Cardiac ventricle fibroblast (primary cell): ENCODE measurements around the gene SLC5A1. TPM values are rescaled to one million over a fixed set of nuclear protein-coding genes. Genes with fewer than 3 reads are reported as not detected.

ENCODE experiments used
- total RNA-seq: library from RNA; depleted of rRNA; stranded (reverse); fragments of >200 nt; gene quantifications from 2 replicates; pipeline ENCODE4 v1.2.3, GENCODE V29; 2015

The SLC5A1 gene
- not detected in 2 replicates for total RNA-seq

DNA sequence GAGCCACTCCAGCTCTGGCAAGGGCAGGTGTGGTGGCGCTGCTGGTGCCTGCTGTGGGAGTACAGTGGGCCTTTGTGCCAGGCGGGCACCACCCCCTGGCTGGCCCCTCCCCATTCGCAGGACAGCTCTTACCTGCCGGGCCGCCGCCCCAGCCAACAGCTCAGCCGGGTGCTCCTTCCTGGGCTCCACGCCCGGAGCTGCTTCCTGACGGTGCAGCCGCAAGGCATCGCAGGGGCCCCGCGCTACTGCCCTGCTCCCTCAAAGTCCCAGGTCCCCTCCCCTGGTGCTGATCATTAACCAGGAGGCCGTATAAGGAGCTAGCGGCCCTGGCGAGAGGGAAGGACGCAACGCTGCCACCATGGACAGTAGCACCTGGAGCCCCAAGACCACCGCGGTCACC lies at the start of gene SLC5A1:
Gene SLC5A1, plus strand, starts transcription at position 338 of the 400 bp plus-strand sequence. Its CDS starts 21 bp downstream, at position 359.

DNA sequence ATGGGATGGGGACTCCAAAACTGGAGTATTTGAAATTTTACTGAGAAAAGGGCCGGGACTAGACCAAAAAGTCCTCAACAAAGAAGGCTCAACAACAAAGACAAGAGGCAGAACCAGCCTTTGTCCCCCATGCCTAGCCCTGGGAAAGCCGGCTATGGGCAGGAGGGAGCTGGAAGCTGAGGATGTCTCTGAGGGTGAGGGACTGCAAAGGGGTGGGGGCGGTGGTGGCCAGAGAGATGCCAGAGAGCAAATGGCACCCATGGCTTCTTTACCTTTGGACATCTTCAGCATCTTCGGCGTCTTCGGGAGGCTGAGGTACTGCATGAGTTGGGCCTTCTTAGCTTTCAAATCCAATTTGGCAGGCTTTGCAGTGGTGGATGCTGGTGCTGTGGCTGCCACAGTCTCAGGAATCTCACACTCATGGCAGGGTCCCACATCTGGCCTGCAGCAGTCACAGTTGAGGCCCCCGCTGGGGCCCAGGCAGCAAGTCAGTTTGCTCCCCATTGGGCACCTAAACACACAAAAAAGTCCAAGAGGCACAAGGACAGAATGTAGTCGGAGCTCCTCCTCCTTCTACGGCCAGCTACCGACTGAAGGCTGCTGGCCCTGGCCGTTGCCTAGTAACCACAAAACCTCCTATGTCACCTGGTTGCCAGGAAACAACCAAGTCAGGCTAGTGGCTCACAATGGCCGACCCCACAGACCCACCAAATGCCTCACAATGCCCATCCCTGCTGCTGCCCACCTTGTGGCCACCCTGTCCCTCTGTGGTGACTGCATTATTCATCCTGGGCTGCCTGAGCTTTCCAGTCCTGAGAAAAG lies 115.9 kb downstream of the SLC5A1 start, which contains the start of gene C22orf42:
Gene C22orf42, minus strand, starts transcription at position 592 of the 822 bp plus-strand sequence. Its CDS starts 88 bp downstream, at position 504.

Other genes starting within 250 kb of the SLC5A1 start
- gene YWHAH, start 98.7 kb upstream of the SLC5A1 start, total RNA-seq: 41.7 and 44.3 TPM in 2 replicates
- not detected in 2 replicates for gene C22orf42, start 116.0 kb downstream of the SLC5A1 start, total RNA-seq
- not detected in 2 replicates for gene RFPL2, start 161.8 kb downstream of the SLC5A1 start, total RNA-seq
- not detected in 2 replicates for gene SLC5A4, start 212.1 kb downstream of the SLC5A1 start, total RNA-seq